Measurements from ENCODE around the gene CLGN.
"Not testable (repeated sequence)": the region's sequence is repeated elsewhere in the genome, so short reads cannot be mapped to it uniquely, and the experiment has no call there.

The CLGN gene

DNA sequence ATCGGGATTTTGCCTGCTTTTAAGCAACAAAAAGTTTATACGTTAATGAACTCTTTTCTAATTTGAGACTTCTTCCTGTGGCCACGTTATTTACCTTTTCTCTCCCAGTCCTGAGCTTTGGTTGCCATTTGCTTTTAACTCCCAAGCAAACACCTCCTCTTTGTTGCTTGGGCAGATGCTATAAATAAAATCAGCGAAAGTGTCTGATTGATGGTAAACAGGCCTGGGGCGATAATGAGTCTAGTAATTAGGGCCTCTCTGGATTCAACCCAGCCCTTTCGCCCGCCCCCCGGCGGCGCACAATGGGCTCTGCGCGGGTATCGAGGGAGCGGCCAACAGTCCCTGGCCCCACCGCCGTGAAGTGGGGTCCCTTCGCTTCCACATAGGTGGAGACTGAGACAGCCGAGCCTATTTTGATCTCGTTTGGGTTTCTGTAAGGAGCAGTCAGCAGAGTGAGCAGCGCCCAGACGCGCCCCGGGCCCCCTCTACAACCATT is 790 bp downstream of the CLGN start:
- Histone ChIP-seq H3K27me3 (ENCODE audit: insufficient read depth, low read length) (peaks cover 6% of the 10 kb centered on the region), H2AFZ (ENCODE audit: low read depth, low read length) (peak overlapping the region; percentile 98), H3K4me3 (ENCODE audit: low read length) (peak overlapping the region; percentile 82), H3K9me3 (ENCODE audit: low read length) (peaks cover 3% of the 10 kb centered on the region), H3K4me1 (ENCODE audit: insufficient read depth, low read length) (peaks cover 5% of the 10 kb centered on the region), H3K36me3 (ENCODE audit: insufficient read depth, low read length) (no peaks in the 10 kb centered on the region)

DNA sequence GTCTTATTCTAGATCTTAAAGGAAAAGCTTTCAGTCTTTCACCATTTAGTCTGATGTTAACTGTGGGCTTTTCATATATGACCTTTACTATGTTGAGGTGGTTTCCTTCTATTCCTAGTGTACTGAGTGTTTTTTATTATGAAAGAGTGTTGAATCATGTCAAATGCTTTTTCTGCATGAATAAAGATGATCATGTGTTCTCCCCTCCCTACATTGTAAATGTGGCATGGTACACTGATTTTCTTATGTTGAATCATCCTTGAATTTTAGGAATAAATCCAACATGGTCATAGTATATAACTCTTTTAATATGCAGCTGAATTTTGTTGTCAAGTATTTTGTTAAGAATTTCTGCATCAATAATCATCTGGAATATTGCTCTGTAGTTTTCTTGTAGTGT is 4.3 kb downstream of the CLGN start:
- peaks cover 5% of the 10 kb centered on the region for H3K4me1 ChIP-seq (ENCODE audit: insufficient read depth, low read length)
- H3K36me3 ChIP-seq (ENCODE audit: insufficient read depth, low read length) = no peaks in the 10 kb centered on the region
- peaks cover 3% of the 10 kb centered on the region for H3K9me3 ChIP-seq (ENCODE audit: low read length)
- no peak overlapping the region for H2AFZ ChIP-seq (ENCODE audit: low read depth, low read length)
- H3K27me3 ChIP-seq (ENCODE audit: insufficient read depth, low read length) = no peaks in the 10 kb centered on the region
- H3K4me3 ChIP-seq (ENCODE audit: low read length) = no peak overlapping the region

DNA sequence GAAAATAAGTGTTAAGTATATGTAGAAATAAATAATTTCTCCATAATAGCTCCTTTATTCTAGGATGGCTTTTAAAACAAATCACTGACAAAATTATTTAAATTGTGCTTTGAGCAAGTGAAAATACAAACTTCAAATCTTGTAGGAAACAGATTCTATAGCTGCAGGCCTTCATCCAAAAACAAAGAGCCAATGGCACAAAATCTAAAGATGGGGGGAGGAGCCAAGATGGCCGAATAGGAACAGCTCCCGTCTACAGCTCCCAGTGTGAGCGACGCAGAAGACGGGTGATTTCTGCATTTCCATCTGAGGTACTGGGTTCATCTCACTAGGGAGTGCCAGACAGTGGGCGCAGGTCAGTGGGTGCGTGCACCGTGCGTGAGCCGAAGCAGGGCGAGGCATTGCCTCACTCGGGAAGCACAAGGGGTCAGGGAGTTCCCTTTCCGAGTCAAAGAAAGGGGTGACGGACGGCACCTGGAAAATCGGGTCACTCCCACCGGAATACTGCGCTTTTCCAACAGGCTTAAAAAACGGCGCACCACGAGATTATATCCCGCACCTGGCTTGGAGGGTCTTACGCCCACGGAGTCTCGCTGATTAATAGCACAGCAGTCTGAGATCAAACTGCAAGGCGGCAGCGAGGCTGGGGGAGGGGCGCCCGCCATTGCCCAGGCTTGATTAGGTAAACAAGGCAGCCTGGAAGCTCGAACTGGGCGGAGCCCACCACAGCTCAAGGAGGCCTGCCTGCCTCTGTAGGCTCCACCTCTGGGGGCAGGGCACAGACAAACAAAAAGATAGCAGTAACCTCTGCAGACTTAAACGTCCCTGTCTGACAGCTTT is 14.1 kb downstream of the CLGN start:
- H3K36me3 ChIP-seq (ENCODE audit: insufficient read depth, low read length); H3K4me3 ChIP-seq (ENCODE audit: low read length); H3K4me1 ChIP-seq (ENCODE audit: insufficient read depth, low read length); H3K9me3 ChIP-seq (ENCODE audit: low read length); H3K27me3 ChIP-seq (ENCODE audit: insufficient read depth, low read length); H2AFZ ChIP-seq (ENCODE audit: low read depth, low read length): not testable (repeated sequence)

DNA sequence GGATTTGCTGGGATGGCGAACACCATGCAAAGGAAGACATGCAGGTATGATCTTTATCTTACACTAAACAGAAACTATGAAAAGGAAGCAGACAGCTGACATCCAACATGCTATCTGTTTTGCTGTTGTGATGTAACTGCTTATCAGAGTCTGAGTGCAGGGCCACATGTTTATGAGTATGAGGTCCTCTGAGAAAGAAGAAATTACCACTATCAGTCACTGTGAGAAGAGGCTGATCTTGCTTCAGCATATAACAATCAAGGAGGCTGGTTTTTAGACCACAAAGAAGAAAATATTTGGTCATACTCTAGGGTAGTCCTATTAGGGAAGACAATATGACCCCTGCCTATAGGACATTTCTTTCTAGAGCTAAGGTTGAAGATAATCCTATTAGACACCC is 18.5 kb downstream of the CLGN start:
- no peak overlapping the region for H2AFZ ChIP-seq (ENCODE audit: low read depth, low read length)
- H3K27me3 ChIP-seq (ENCODE audit: insufficient read depth, low read length) = no peaks in the 10 kb centered on the region
- H3K4me3 ChIP-seq (ENCODE audit: low read length) = no peak overlapping the region
- H3K36me3 ChIP-seq (ENCODE audit: insufficient read depth, low read length) = peaks cover 2% of the 10 kb centered on the region
- no peaks in the 10 kb centered on the region for H3K4me1 ChIP-seq (ENCODE audit: insufficient read depth, low read length)
- no peaks in the 10 kb centered on the region for H3K9me3 ChIP-seq (ENCODE audit: low read length)

DNA sequence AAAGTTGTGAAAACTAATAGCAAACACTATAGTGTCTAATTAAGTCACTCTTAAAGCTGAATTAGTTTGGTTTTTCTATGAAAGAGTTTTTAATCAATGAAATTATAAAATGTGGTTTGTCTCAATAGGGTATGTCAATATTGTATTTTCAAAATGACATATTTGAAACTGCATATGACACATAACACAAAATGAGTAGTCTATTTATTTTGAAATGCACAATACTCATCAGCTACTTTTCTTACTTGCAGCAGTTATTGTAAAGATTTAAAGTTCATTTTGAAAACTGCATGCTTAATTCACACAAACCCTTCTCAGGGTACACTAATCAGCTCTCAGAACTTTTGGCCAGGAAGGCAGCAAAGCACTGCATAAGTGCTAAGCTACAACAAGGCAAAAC is 21.2 kb downstream of the CLGN start:
- Histone ChIP-seq H3K4me3 (ENCODE audit: low read length) (no peak overlapping the region), H3K36me3 (ENCODE audit: insufficient read depth, low read length) (peaks cover 2% of the 10 kb centered on the region), H2AFZ (ENCODE audit: low read depth, low read length) (no peak overlapping the region), H3K27me3 (ENCODE audit: insufficient read depth, low read length) (no peaks in the 10 kb centered on the region), H3K4me1 (ENCODE audit: insufficient read depth, low read length) (no peaks in the 10 kb centered on the region), H3K9me3 (ENCODE audit: low read length) (no peaks in the 10 kb centered on the region)

DNA sequence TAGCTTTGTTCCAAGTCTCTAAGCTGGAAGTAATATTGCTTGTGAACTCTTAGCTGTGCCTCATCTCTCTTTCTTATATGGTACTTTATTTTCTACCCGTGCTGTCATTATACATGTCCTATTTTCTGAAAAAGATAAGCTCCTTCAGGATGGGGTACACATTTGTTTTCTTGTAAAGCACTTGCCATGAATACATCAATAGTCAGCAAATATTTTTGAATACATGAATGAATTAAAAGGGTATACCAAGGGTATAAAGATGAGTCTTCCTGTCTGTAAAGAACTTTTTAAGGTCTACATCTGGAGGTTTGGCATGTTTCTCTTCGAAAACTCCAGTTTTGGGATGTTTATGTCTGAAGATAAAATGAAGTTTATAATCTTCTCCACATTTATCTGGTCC is 27.3 kb downstream of the CLGN start:
- H3K36me3 ChIP-seq (ENCODE audit: insufficient read depth, low read length) = peaks cover 2% of the 10 kb centered on the region
- no peaks in the 10 kb centered on the region for H3K9me3 ChIP-seq (ENCODE audit: low read length)
- H3K27me3 ChIP-seq (ENCODE audit: insufficient read depth, low read length) = no peaks in the 10 kb centered on the region
- no peak overlapping the region for H2AFZ ChIP-seq (ENCODE audit: low read depth, low read length)
- no peaks in the 10 kb centered on the region for H3K4me1 ChIP-seq (ENCODE audit: insufficient read depth, low read length)
- no peak overlapping the region for H3K4me3 ChIP-seq (ENCODE audit: low read length)

DNA sequence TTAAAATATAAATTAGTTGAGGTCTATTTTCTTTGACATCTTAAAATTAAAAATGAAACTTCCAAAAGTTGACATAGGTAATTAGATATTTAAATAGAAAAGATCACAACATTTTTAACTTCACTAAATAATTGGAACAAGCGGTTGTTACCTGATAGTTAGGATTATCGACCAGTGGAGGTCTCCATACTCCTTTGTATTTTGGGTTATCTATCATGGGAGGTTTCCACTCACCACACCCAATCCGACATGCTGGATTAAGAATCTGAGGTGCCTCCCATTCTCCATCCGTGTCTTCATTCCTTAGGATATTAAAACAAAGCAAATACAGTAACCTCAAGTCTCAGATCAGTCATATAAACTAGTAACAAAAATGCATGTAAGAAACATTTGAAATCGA is 31.8 kb downstream of the CLGN start:
- Histone ChIP-seq H3K36me3 (ENCODE audit: insufficient read depth, low read length) (peaks cover 4% of the 10 kb centered on the region), H3K4me3 (ENCODE audit: low read length) (no peak overlapping the region), H3K4me1 (ENCODE audit: insufficient read depth, low read length) (no peaks in the 10 kb centered on the region)

DNA sequence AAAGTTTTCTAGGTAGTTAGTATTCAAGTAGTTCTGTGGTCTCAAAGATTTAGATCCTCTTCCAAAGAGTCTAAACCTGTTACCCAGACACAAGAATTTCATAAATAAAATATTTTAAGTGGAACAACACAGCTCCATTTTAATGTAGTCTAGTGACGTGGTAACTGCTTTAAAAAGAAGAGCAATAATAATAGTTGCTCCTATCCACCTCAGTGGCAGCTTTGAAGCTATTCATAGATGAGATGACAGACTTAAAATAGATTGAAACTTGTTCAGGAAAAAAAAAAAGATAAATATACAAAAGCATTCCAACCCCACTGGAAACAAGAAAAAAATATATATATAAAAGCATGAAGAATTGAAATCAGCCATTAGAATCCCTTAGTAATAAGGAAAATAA is 39.4 kb downstream of the CLGN start:
- no peak overlapping the region for H3K4me3 ChIP-seq (ENCODE audit: low read length)
- H3K36me3 ChIP-seq (ENCODE audit: insufficient read depth, low read length) = peaks cover 10% of the 10 kb centered on the region
- H3K4me1 ChIP-seq (ENCODE audit: insufficient read depth, low read length) = no peaks in the 10 kb centered on the region
- no peaks in the 10 kb centered on the region for H3K27me3 ChIP-seq (ENCODE audit: insufficient read depth, low read length)
- H3K9me3 ChIP-seq (ENCODE audit: low read length) = no peaks in the 10 kb centered on the region
- H2AFZ ChIP-seq (ENCODE audit: low read depth, low read length) = no peak overlapping the region

More for the DNA sequence above, 31.8 kb downstream of the CLGN start:
- no peaks in the 10 kb centered on the region for H3K9me3 ChIP-seq (ENCODE audit: low read length)
- no peak overlapping the region for H2AFZ ChIP-seq (ENCODE audit: low read depth, low read length)
- H3K27me3 ChIP-seq (ENCODE audit: insufficient read depth, low read length) = no peaks in the 10 kb centered on the region

DNA sequence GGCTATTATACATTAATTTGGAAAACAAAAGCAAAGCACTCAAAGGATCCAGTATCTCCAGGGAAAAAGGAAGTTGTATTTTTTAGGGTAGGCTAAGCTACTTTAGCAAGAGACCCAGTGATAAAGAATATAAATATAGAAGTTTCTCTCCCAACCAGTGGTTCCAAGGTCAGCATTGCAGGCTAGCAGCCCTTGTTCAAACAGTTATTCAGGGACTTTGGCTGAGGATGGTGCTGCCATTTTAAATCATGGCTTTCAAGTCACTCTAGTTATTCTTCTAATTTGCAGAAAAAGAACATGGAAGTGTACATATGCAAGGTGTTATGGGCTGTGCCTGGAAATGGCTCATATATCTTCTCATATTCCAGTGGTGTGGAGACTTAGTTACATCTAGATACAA is 44.7 kb downstream of the CLGN start:
- Histone ChIP-seq H2AFZ (ENCODE audit: low read depth, low read length) (no peak overlapping the region), H3K4me1 (ENCODE audit: insufficient read depth, low read length) (no peaks in the 10 kb centered on the region), H3K36me3 (ENCODE audit: insufficient read depth, low read length) (peaks cover 27% of the 10 kb centered on the region), H3K4me3 (ENCODE audit: low read length) (no peak overlapping the region), H3K27me3 (ENCODE audit: insufficient read depth, low read length) (no peaks in the 10 kb centered on the region), H3K9me3 (ENCODE audit: low read length) (no peaks in the 10 kb centered on the region)

DNA sequence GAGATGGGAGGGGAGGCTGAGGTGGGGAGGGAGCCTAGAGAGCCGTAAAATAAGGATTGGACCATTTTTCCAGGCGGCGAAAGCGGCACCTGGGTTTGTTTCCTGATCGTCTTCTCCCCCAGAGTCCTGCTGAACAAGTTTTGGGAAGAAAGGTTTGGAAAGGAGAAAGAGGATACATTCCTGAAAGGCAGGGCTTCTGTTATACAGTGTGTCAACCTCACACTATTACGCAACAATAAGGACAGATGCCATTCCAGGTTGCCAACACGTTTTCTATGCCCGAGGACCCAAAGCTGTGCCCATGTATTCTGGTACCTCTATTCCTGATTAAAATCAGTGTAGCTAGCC is 53.3 kb downstream of the CLGN start:
- peaks cover 11% of the 10 kb centered on the region for H3K4me1 ChIP-seq (ENCODE audit: insufficient read depth, low read length)
- H2AFZ ChIP-seq (ENCODE audit: low read depth, low read length) = peak overlapping the region; percentile 18
- H3K36me3 ChIP-seq (ENCODE audit: insufficient read depth, low read length) = no peaks in the 10 kb centered on the region
- H3K27me3 ChIP-seq (ENCODE audit: insufficient read depth, low read length) = no peaks in the 10 kb centered on the region
- H3K4me3 ChIP-seq (ENCODE audit: low read length) = peak overlapping the region; percentile 66
- no peaks in the 10 kb centered on the region for H3K9me3 ChIP-seq (ENCODE audit: low read length)

DNA sequence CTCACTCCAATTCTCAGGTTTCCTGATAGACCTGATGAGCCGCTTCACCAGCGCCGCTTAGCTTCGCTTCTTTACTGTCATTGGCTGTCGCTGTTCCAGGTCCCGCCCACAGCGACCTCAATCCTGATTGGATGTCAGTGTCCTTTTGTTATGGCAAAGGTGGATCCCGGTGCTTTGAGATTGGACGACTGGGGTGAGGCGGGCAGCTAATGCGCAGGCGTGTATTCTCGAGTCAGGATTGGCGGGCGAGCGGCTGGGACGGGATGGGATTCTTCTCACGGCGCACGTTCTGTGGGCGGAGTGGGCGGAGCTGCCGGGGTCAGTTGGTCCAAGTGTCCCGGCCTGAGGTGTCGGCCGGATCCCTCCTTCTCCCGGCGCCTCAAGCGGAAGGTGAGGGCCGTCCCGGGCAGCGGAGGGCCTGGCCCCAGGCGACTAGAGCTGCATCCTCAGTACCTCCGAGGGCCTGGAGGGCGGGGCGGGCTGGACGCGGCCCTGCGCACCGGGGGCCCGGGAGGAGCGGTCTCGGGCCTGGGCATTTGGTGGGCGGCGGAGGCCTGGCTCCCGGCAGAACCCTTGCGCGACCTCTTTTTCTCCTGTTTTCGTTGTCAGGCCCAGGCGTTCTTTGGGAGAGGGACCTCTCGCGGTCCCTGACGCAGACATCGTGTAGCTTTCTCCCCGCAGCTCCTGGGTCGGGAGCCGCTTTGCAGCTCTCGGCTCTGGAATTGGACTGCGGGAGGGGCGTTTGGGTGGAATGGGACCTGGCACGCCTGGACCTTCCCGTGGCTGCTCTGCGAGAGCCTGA is 53.9 kb downstream of the CLGN start, which contains the start of gene SCOC:
Gene SCOC (plus strand): TSS at position 319 of the 802 bp plus-strand sequence. CDS start 5,525 bp downstream, outside the sequence.
- H3K4me1 ChIP-seq (ENCODE audit: insufficient read depth, low read length) = peaks cover 11% of the 10 kb centered on the region
- no peaks in the 10 kb centered on the region for H3K9me3 ChIP-seq (ENCODE audit: low read length)
- peak within 1 kb of the TSS; percentile 52 for H2AFZ ChIP-seq (ENCODE audit: low read depth, low read length)
- no peaks in the 10 kb centered on the region for H3K27me3 ChIP-seq (ENCODE audit: insufficient read depth, low read length)
- no peaks in the 10 kb centered on the region for H3K36me3 ChIP-seq (ENCODE audit: insufficient read depth, low read length)
- peak within 1 kb of the TSS; percentile 66 for H3K4me3 ChIP-seq (ENCODE audit: low read length)

DNA sequence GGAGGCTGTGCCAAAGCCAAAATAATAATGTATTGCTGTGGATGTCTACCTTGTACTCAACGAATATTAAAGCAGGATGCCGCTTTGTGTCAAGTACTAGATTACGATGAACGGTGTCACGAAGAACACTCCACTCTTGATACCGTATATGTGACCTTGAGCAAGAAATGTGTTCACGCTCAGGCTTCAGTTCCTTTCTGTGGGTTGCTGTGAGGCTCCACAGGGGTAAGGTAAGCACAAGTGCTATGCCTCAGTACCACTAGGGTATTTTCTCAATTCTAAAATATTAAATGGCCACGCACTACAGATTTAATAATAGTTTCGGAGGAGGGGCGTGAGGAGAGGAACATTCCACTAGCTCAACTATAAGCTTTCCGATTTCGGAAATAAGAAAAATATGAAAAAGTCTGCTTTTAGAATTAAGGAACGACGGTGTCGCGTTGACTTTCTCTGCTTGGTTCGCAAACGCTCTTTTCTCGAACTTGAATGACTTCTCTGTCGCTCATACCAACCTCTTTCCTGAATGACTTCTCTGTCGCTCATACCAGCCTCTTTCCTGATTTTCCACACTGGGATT is 54.6 kb downstream of the CLGN start:
- H3K36me3 ChIP-seq (ENCODE audit: insufficient read depth, low read length) = no peaks in the 10 kb centered on the region
- H3K9me3 ChIP-seq (ENCODE audit: low read length) = no peaks in the 10 kb centered on the region
- peak overlapping the region; percentile 52 for H2AFZ ChIP-seq (ENCODE audit: low read depth, low read length)
- H3K27me3 ChIP-seq (ENCODE audit: insufficient read depth, low read length) = no peaks in the 10 kb centered on the region
- peaks cover 11% of the 10 kb centered on the region for H3K4me1 ChIP-seq (ENCODE audit: insufficient read depth, low read length)
- H3K4me3 ChIP-seq (ENCODE audit: low read length) = peak overlapping the region; percentile 66

DNA sequence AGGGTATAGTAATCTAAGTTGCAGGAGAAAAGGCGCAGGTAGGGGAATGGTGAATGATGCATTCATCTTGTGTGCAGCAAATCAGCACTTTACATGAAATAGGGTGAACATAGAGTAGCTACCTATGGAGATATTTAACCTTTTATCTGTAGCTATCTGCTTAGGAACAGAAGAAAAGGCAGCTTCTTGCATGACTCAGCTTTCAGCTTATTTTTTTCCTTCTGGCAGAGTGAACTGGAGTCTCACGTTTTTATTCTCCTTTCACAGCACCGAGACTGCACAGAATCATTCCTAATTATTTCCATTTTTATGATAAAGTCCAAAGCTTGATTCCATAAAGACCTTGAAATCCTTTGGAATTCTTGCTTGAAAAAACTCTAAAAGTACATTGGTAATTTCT is 58.8 kb downstream of the CLGN start:
- Histone ChIP-seq H3K9me3 (ENCODE audit: low read length) (no peaks in the 10 kb centered on the region), H3K4me1 (ENCODE audit: insufficient read depth, low read length) (no peaks in the 10 kb centered on the region), H3K36me3 (ENCODE audit: insufficient read depth, low read length) (no peaks in the 10 kb centered on the region), H2AFZ (ENCODE audit: low read depth, low read length) (no peak overlapping the region), H3K4me3 (ENCODE audit: low read length) (no peak overlapping the region), H3K27me3 (ENCODE audit: insufficient read depth, low read length) (no peaks in the 10 kb centered on the region)
